Measurements from ENCODE around the gene PSPN.
A peak's percentile ranks its signal among the peaks of the same experiment; 100 is the strongest.

PSPN gene

GRCh38 chr19:6396305-6396704 lies 20.6 kb upstream of the PSPN start:
- Histone ChIP-seq H3K4ac (ENCODE audit: low read depth, low read length) (no peak overlapping the region), H3K14ac (ENCODE audit: low read length) (no peak overlapping the region), H3K27ac (ENCODE audit: low read depth, low read length) (no peak overlapping the region), H3K9me3 (ENCODE audit: insufficient read depth, low read depth, low read length) (no peaks in the 10 kb centered on the region), H3K4me3 (ENCODE audit: low read depth, low read length) (no peak overlapping the region), H3K27me3 (ENCODE audit: insufficient read depth, low read length) (no peaks in the 10 kb centered on the region), H2AK5ac (ENCODE audit: low read length) (no peak overlapping the region), H3K36me3 (ENCODE audit: control insufficient read depth in 1 of 2, insufficient read depth in 2 of 2, low read length in 2 of 2) (peaks cover 4 to 5% of the 10 kb centered on the region in 2 experiments), H3K9ac (ENCODE audit: low read length) (no peak overlapping the region), H3K79me2 (ENCODE audit: control insufficient read depth, insufficient read depth, low read length, poor library complexity) (peaks cover 15% of the 10 kb centered on the region), H3K4me1 (ENCODE audit: control insufficient read depth in 1 of 2, insufficient read depth in 2 of 2, low read length in 2 of 2) (peaks cover 10 to 12% of the 10 kb centered on the region in 2 experiments), H2BK120ac (ENCODE audit: insufficient read depth, low read length, poor library complexity) (no peak overlapping the region), H3K18ac (ENCODE audit: low read length) (no peak overlapping the region), H4K91ac (ENCODE audit: low read depth, low read length) (no peak overlapping the region), H3K23ac (ENCODE audit: low read length) (no peak overlapping the region), H3K4me2 (ENCODE audit: low read length) (no peak overlapping the region), H2AFZ (ENCODE audit: insufficient read depth, low read length, poor library complexity) (no peak overlapping the region), H2BK12ac (ENCODE audit: low read length) (no peak overlapping the region), H2BK5ac (ENCODE audit: low read depth, low read length, poor library complexity) (no peak overlapping the region), H4K8ac (ENCODE audit: low read depth, low read length) (no peak overlapping the region), H4K12ac (ENCODE audit: low read depth, low read length) (no peak overlapping the region), H3K79me1 (ENCODE audit: low read length) (peaks cover 17% of the 10 kb centered on the region)
- WGBS (ENCODE audit: extremely low coverage, insufficient coverage, insufficient read length), result no CpG with 5 or more reads among the region's 12 CpGs
- DNase-seq, result no peak

DNA sequence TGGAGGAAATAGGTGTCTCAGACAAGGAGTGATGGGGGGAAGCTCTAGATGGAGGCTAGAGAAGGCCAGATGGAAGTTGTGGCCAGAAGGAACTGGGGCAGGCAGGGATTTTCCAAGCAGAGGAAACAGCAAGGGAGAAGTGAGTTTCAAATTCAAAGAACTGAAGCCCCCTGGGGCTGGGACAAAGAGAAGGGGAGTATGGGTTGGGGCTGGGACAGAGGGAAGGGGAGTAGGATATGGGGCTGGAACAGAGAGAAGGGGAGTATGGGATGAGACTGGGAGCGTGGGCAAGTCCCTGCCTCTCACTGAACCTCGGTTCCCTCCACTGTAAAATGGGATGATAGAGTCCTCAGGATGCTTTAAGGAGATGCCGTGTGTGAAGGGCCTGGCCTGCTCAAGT lies 19.1 kb upstream of the PSPN start:
- no peak overlapping the region for H3K4me2 ChIP-seq (ENCODE audit: low read length)
- H3K36me3 ChIP-seq (ENCODE audit: control insufficient read depth in 1 of 2, insufficient read depth in 2 of 2, low read length in 2 of 2), result peaks cover 10% of the 10 kb centered on the region in 2 experiments
- no CpG with 5 or more reads among the region's 3 CpGs for WGBS (ENCODE audit: extremely low coverage, insufficient coverage, insufficient read length)
- H3K27me3 ChIP-seq (ENCODE audit: insufficient read depth, low read length), result no peaks in the 10 kb centered on the region
- no peak for DNase-seq
- H3K27ac ChIP-seq (ENCODE audit: low read depth, low read length), result no peak overlapping the region
- H4K12ac ChIP-seq (ENCODE audit: low read depth, low read length), result no peak overlapping the region
- no peak overlapping the region for H2BK5ac ChIP-seq (ENCODE audit: low read depth, low read length, poor library complexity)
- no peak overlapping the region for H2AFZ ChIP-seq (ENCODE audit: insufficient read depth, low read length, poor library complexity)
- H4K8ac ChIP-seq (ENCODE audit: low read depth, low read length), result no peak overlapping the region
- H3K4ac ChIP-seq (ENCODE audit: low read depth, low read length), result no peak overlapping the region
- H2BK120ac ChIP-seq (ENCODE audit: insufficient read depth, low read length, poor library complexity), result no peak overlapping the region
- H3K9me3 ChIP-seq (ENCODE audit: insufficient read depth, low read depth, low read length), result no peaks in the 10 kb centered on the region
- H3K18ac ChIP-seq (ENCODE audit: low read length), result no peak overlapping the region
- no peak overlapping the region for H3K9ac ChIP-seq (ENCODE audit: low read length)
- H3K4me3 ChIP-seq (ENCODE audit: low read depth, low read length), result no peak overlapping the region
- no peak overlapping the region for H2BK12ac ChIP-seq (ENCODE audit: low read length)
- peaks cover 10 to 12% of the 10 kb centered on the region in 2 experiments for H3K4me1 ChIP-seq (ENCODE audit: control insufficient read depth in 1 of 2, insufficient read depth in 2 of 2, low read length in 2 of 2)
- no peak overlapping the region for H4K91ac ChIP-seq (ENCODE audit: low read depth, low read length)
- H2AK5ac ChIP-seq (ENCODE audit: low read length), result no peak overlapping the region
- no peak overlapping the region for H3K14ac ChIP-seq (ENCODE audit: low read length)
- peak overlapping the region; percentile 54 for H3K23ac ChIP-seq (ENCODE audit: low read length)
- H3K79me1 ChIP-seq (ENCODE audit: low read length), result peaks cover 17% of the 10 kb centered on the region
- peaks cover 15% of the 10 kb centered on the region for H3K79me2 ChIP-seq (ENCODE audit: control insufficient read depth, insufficient read depth, low read length, poor library complexity)

DNA sequence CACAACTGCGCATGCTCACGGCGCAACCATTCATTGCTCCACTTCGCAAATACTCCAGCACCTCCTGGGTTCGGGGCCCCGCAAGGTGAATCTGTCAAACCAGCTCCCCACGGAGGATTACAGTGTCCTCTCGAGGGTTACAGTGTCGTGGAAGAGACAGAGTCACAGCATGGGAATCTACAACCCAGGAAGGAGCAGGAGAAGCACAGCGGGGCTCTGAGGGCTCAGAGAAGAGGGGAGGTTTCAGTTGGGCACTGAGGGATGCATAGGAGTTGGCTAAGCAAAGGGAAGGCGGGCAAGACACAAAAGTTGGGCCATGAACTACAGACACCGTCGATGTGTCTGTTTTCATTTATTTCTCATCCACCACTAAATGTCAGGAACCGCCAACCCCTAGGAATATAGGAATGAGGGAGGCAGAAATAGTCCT lies 18.3 kb upstream of the PSPN start:
- H3K79me1 ChIP-seq (ENCODE audit: low read length), result peaks cover 17% of the 10 kb centered on the region
- H4K12ac ChIP-seq (ENCODE audit: low read depth, low read length), result peak overlapping the region; percentile 85

GRCh38 chr19:6393074-6393982 lies 17.6 kb upstream of the PSPN start, which contains the start of gene GTF2F1:
TSS of gene GTF2F1 (minus strand) at chr19:6393164. CDS start at chr19:6392995, 169 bp downstream.
- peak within 1 kb of the TSS; percentile 85 for H3K4me2 ChIP-seq (ENCODE audit: low read length)
- peaks cover 22% of the 10 kb centered on the region in 2 experiments for H3K36me3 ChIP-seq (ENCODE audit: control insufficient read depth in 1 of 2, insufficient read depth in 2 of 2, low read length in 2 of 2)
- peak within 1 kb of the TSS; percentile 68 for H2BK5ac ChIP-seq (ENCODE audit: low read depth, low read length, poor library complexity)
- H3K23ac ChIP-seq (ENCODE audit: low read length), result no peak within 1 kb of the TSS
- H2BK120ac ChIP-seq (ENCODE audit: insufficient read depth, low read length, poor library complexity), result peak within 1 kb of the TSS; percentile 91
- no peaks in the 10 kb centered on the region for H3K9me3 ChIP-seq (ENCODE audit: insufficient read depth, low read depth, low read length)
- peak; percentile 90 to 92 for DNase-seq
- H3K79me2 ChIP-seq (ENCODE audit: control insufficient read depth, insufficient read depth, low read length, poor library complexity), result peaks cover 15% of the 10 kb centered on the region
- H2AK5ac ChIP-seq (ENCODE audit: low read length), result peak within 1 kb of the TSS; percentile 88
- H3K9ac ChIP-seq (ENCODE audit: low read length), result peak within 1 kb of the TSS; percentile 65
- H3K14ac ChIP-seq (ENCODE audit: low read length), result peak within 1 kb of the TSS; percentile 91
- peak within 1 kb of the TSS; percentile 82 for H3K27ac ChIP-seq (ENCODE audit: low read depth, low read length)
- peak within 1 kb of the TSS; percentile 96 for H4K8ac ChIP-seq (ENCODE audit: low read depth, low read length)
- H4K91ac ChIP-seq (ENCODE audit: low read depth, low read length), result peak within 1 kb of the TSS; percentile 88
- peak within 1 kb of the TSS; percentile 82 for H2AFZ ChIP-seq (ENCODE audit: insufficient read depth, low read length, poor library complexity)
- H3K79me1 ChIP-seq (ENCODE audit: low read length), result peaks cover 17% of the 10 kb centered on the region
- peak within 1 kb of the TSS; percentile 85 for H3K4me3 ChIP-seq (ENCODE audit: low read depth, low read length)
- H4K12ac ChIP-seq (ENCODE audit: low read depth, low read length), result peak within 1 kb of the TSS; percentile 91
- peaks cover 10 to 12% of the 10 kb centered on the region in 2 experiments for H3K4me1 ChIP-seq (ENCODE audit: control insufficient read depth in 1 of 2, insufficient read depth in 2 of 2, low read length in 2 of 2)
- peak within 1 kb of the TSS; percentile 62 for H2BK12ac ChIP-seq (ENCODE audit: low read length)
- no CpG with 5 or more reads among the region's 69 CpGs for WGBS (ENCODE audit: extremely low coverage, insufficient coverage, insufficient read length)
- H3K18ac ChIP-seq (ENCODE audit: low read length), result peak within 1 kb of the TSS; percentile 95
- H3K27me3 ChIP-seq (ENCODE audit: insufficient read depth, low read length), result no peaks in the 10 kb centered on the region
- peak within 1 kb of the TSS; percentile 96 for H3K4ac ChIP-seq (ENCODE audit: low read depth, low read length)

More for the DNA sequence above, 18.3 kb upstream of the PSPN start:
- Histone ChIP-seq H3K18ac (ENCODE audit: low read length) (peak overlapping the region; percentile 89), H3K79me2 (ENCODE audit: control insufficient read depth, insufficient read depth, low read length, poor library complexity) (peaks cover 15% of the 10 kb centered on the region), H3K27me3 (ENCODE audit: insufficient read depth, low read length) (no peaks in the 10 kb centered on the region), H3K9ac (ENCODE audit: low read length) (peak overlapping the region; percentile 32), H2BK120ac (ENCODE audit: insufficient read depth, low read length, poor library complexity) (peak overlapping the region; percentile 91), H3K23ac (ENCODE audit: low read length) (no peak overlapping the region), H3K4me2 (ENCODE audit: low read length) (peak overlapping the region; percentile 85), H2AFZ (ENCODE audit: insufficient read depth, low read length, poor library complexity) (peak overlapping the region; percentile 82), H3K9me3 (ENCODE audit: insufficient read depth, low read depth, low read length) (no peaks in the 10 kb centered on the region), H3K14ac (ENCODE audit: low read length) (peak overlapping the region; percentile 70), H3K27ac (ENCODE audit: low read depth, low read length) (peak overlapping the region; percentile 82), H2AK5ac (ENCODE audit: low read length) (peak overlapping the region; percentile 43), H4K91ac (ENCODE audit: low read depth, low read length) (peak overlapping the region; percentile 88), H3K4me1 (ENCODE audit: control insufficient read depth in 1 of 2, insufficient read depth in 2 of 2, low read length in 2 of 2) (peaks cover 10 to 12% of the 10 kb centered on the region in 2 experiments), H3K4ac (ENCODE audit: low read depth, low read length) (peak overlapping the region; percentile 73), H3K4me3 (ENCODE audit: low read depth, low read length) (peak overlapping the region; percentile 85), H2BK12ac (ENCODE audit: low read length) (peak overlapping the region; percentile 62), H3K36me3 (ENCODE audit: control insufficient read depth in 1 of 2, insufficient read depth in 2 of 2, low read length in 2 of 2) (peaks cover 15 to 16% of the 10 kb centered on the region in 2 experiments), H4K8ac (ENCODE audit: low read depth, low read length) (peak overlapping the region; percentile 96), H2BK5ac (ENCODE audit: low read depth, low read length, poor library complexity) (peak overlapping the region; percentile 68)
- WGBS (ENCODE audit: extremely low coverage, insufficient coverage, insufficient read length), result no CpG with 5 or more reads among the region's 14 CpGs
- DNase-seq, result peak in 1 of 2 donors; percentile 56
